Mesenchymal stem cell (in vitro differentiated cells and primary cell): ENCODE results near the gene NUP160.
"Not testable (repeated sequence)": the region's sequence is repeated elsewhere in the genome, so short reads cannot be mapped to it uniquely, and the experiment has no call there.

Source experiments
- DNase-seq: peaks from one replicate; pipeline ENCODE4 v3.0.0-alpha.2; 2013
- H2AFZ ChIP-seq: one replicate; pipeline ENCODE4 v1.6.1; 2013; ENCODE audit warnings: low read depth, mild to moderate bottlenecking, control low read depth, inconsistent platforms, low read length, moderate library complexity
- H2AK5ac ChIP-seq: 2 replicates; pipeline ENCODE4 v1.6.1; 2013; ENCODE audit warnings: low read length, moderate library complexity, mild to moderate bottlenecking, inconsistent platforms; ENCODE audit not compliant: severe bottlenecking
- H2BK120ac ChIP-seq: one replicate; pipeline ENCODE4 v1.6.1; 2013; ENCODE audit warnings: low read depth, mild to moderate bottlenecking, inconsistent platforms, low read length, moderate library complexity
- H2BK12ac ChIP-seq, 2 experiments: one replicate each; pipeline ENCODE4 v1.6.1; 2013; ENCODE audit warnings: inconsistent platforms in 2 of 2, low read length in 2 of 2, mild to moderate bottlenecking in 2 of 2, moderate library complexity in 2 of 2, control low read depth in 1 of 2
- H2BK15ac ChIP-seq: one replicate; pipeline ENCODE4 v1.6.1; 2013; ENCODE audit warnings: mild to moderate bottlenecking, low read depth, inconsistent platforms; ENCODE audit not compliant: poor library complexity, severe bottlenecking
- H2BK5ac ChIP-seq: 2 replicates; pipeline ENCODE4 v1.6.1; 2013; ENCODE audit warnings: low read depth, mild to moderate bottlenecking, low read length, control low read depth, inconsistent platforms; ENCODE audit not compliant: poor library complexity, severe bottlenecking
- H3K14ac ChIP-seq, 2 experiments: one replicate each; pipeline ENCODE4 v1.6.1; 2013; ENCODE audit warnings: inconsistent platforms in 2 of 2, low read length in 2 of 2, control low read depth in 1 of 2, mild to moderate bottlenecking in 1 of 2, moderate library complexity in 1 of 2
- H3K18ac ChIP-seq, 2 experiments: one replicate each; pipeline ENCODE4 v1.6.1; 2013; ENCODE audit warnings: inconsistent platforms in 2 of 2, low read length in 2 of 2, control low read depth in 1 of 2, low read depth in 1 of 2, mild to moderate bottlenecking in 1 of 2
- H3K23ac ChIP-seq, 2 experiments: one replicate each; pipeline ENCODE4 v1.6.1; 2013; ENCODE audit warnings: inconsistent platforms in 2 of 2, low read length in 2 of 2, mild to moderate bottlenecking in 2 of 2, moderate library complexity in 2 of 2, control low read depth in 1 of 2
- H3K27ac ChIP-seq: 2 replicates; pipeline ENCODE4 v1.5.1; 2013; ENCODE audit warnings: mild to moderate bottlenecking, moderate library complexity, low read length, control low read depth, inconsistent platforms; ENCODE audit not compliant: poor library complexity, severe bottlenecking
- H3K27me3 ChIP-seq, 2 experiments: 2 replicates each; pipeline versions ENCODE4 v1.6.1 to v1.7.0; 2013; ENCODE audit warnings: low read length in 2 of 2, mild to moderate bottlenecking in 2 of 2, moderate library complexity in 2 of 2, control low read depth in 1 of 2, inconsistent platforms in 1 of 2; ENCODE audit not compliant: control insufficient read depth in 1 of 2, insufficient read depth in 1 of 2
- H3K36me3 ChIP-seq, 2 experiments: 2 replicates each; pipeline versions ENCODE4 v1.6.1 to v1.7.0; 2013; ENCODE audit warnings: low read length in 2 of 2, control low read depth in 1 of 2, inconsistent platforms in 1 of 2, low read depth in 1 of 2, mild to moderate bottlenecking in 1 of 2; ENCODE audit not compliant: insufficient read depth in 2 of 2, control insufficient read depth in 1 of 2
- H3K4ac ChIP-seq, 2 experiments: one replicate each; pipeline ENCODE4 v1.6.1; 2013; ENCODE audit warnings: inconsistent platforms in 2 of 2, low read length in 2 of 2, mild to moderate bottlenecking in 2 of 2, moderate library complexity in 2 of 2, control low read depth in 1 of 2, low read depth in 1 of 2
- H3K4me1 ChIP-seq: 2 replicates; pipeline ENCODE4 v1.6.1; 2013; ENCODE audit warnings: low read depth, low read length, control low read depth; ENCODE audit not compliant: control insufficient read depth, insufficient read depth
- H3K4me2 ChIP-seq: 2 replicates; pipeline ENCODE4 v1.6.1; 2013; ENCODE audit warnings: low read length, mild to moderate bottlenecking, inconsistent platforms; ENCODE audit not compliant: poor library complexity, severe bottlenecking
- H3K4me3 ChIP-seq, 2 experiments: 2 replicates each; pipeline versions ENCODE4 v1.5.1 to v1.7.0; 2013; ENCODE audit warnings: low read length in 2 of 2, mild to moderate bottlenecking in 2 of 2, control low read depth in 1 of 2, low read depth in 1 of 2; ENCODE audit not compliant: insufficient read depth in 1 of 2
- H3K79me1 ChIP-seq: replicated peaks from 2 replicates; pipeline ENCODE4 v1.6.1; 2013; ENCODE audit warnings: mild to moderate bottlenecking, control low read depth, low read length, inconsistent platforms; ENCODE audit not compliant: poor library complexity, severe bottlenecking
- H3K9ac ChIP-seq: 2 replicates; pipeline ENCODE4 v1.7.0; 2013; ENCODE audit warnings: mild to moderate bottlenecking, low read length, moderate library complexity
- H3K9me3 ChIP-seq: 2 replicates; pipeline ENCODE4 v1.7.0; 2013; ENCODE audit warnings: mild to moderate bottlenecking, low read length; ENCODE audit not compliant: control insufficient read depth
- H4K8ac ChIP-seq: one replicate; pipeline ENCODE4 v1.6.1; 2013; ENCODE audit warnings: inconsistent platforms, mild to moderate bottlenecking, low read length, moderate library complexity
- H4K91ac ChIP-seq: one replicate; pipeline ENCODE4 v1.6.1; 2013; ENCODE audit warnings: mild to moderate bottlenecking, low read length, inconsistent platforms
- WGBS: methylation state at CpG from one replicate; pipeline ENCODE4 v1.1.7; 2013; ENCODE audit warnings: mixed read lengths; 5-methylcytosine and 5-hydroxymethylcytosine counted together

Gene NUP160

GRCh38 chr11:47886096-47886495 is 37.9 kb upstream of the NUP160 start:
- Histone ChIP-seq H3K4me2 (no peak overlapping the region), H4K8ac (no peak overlapping the region), H3K36me3 (no peaks in the 10 kb centered on the region), H3K18ac (no peak overlapping the region), H3K9ac (peak overlapping the region; percentile 42), H2BK5ac (no peak overlapping the region), H2BK15ac (no peak overlapping the region), H3K14ac (no peak overlapping the region), H3K4ac (no peak overlapping the region), H3K4me3 (peak overlapping the region in 1 of 2 experiments; percentile 10), H3K4me1 (no peaks in the 10 kb centered on the region), H2BK12ac (no peak overlapping the region), H3K9me3 (no peaks in the 10 kb centered on the region), H4K91ac (no peak overlapping the region), H2BK120ac (no peak overlapping the region), H3K23ac (no peak overlapping the region), H3K27ac (peak overlapping the region; percentile 45), H3K27me3 (no peaks in the 10 kb centered on the region), H3K79me1 (no peaks in the 10 kb centered on the region), H2AK5ac (no peak overlapping the region), H2AFZ (no peak overlapping the region)
- no CpG with 5 or more reads among the region's 6 CpGs for WGBS
- DNase-seq: no peak

- WGBS: over 99% methylated on average over 10 of the region's 13 CpGs
These were observed 34.3 kb upstream of the NUP160 start for GRCh38 chr11:47882437-47882836.

GRCh38 chr11:47881145-47881544 is 33.0 kb upstream of the NUP160 start:
- Histone ChIP-seq H3K9ac (no peak overlapping the region), H4K91ac (no peak overlapping the region), H3K4me1 (no peaks in the 10 kb centered on the region), H3K18ac (peak overlapping the region in 1 of 2 experiments; percentile 16), H3K79me1 (no peaks in the 10 kb centered on the region), H3K14ac (no peak overlapping the region), H2AK5ac (no peak overlapping the region), H3K27ac (no peak overlapping the region), H2BK15ac (peak overlapping the region; percentile 44), H3K4ac (no peak overlapping the region), H3K4me3 (no peak overlapping the region), H3K9me3 (peaks cover 6% of the 10 kb centered on the region), H2BK5ac (no peak overlapping the region), H3K27me3 (no peaks in the 10 kb centered on the region), H3K4me2 (no peak overlapping the region), H2BK120ac (no peak overlapping the region), H3K23ac (no peak overlapping the region), H4K8ac (peak overlapping the region; percentile 54), H2AFZ (no peak overlapping the region), H3K36me3 (no peaks in the 10 kb centered on the region), H2BK12ac (no peak overlapping the region)
- no peak for DNase-seq
- 82% methylated on average over 7 of the region's 7 CpGs for WGBS

More at GRCh38 chr11:47882437-47882836, 34.3 kb upstream of the NUP160 start:
- not testable (repeated sequence) for H3K9ac ChIP-seq, H3K4me2 ChIP-seq, H4K91ac ChIP-seq, H2AK5ac ChIP-seq, H3K14ac ChIP-seq, H3K23ac ChIP-seq, H3K27me3 ChIP-seq, H3K79me1 ChIP-seq, H3K36me3 ChIP-seq, H2BK120ac ChIP-seq, H3K4ac ChIP-seq, DNase-seq, H3K9me3 ChIP-seq, H2BK15ac ChIP-seq, H3K4me1 ChIP-seq, H3K18ac ChIP-seq, H3K4me3 ChIP-seq, H2BK5ac ChIP-seq, H2AFZ ChIP-seq, H2BK12ac ChIP-seq, H4K8ac ChIP-seq, H3K27ac ChIP-seq

GRCh38 chr11:47879259-47880158 is 31.4 kb upstream of the NUP160 start:
- Histone ChIP-seq H3K4ac (no peak overlapping the region), H2AK5ac (no peak overlapping the region), H3K79me1 (no peaks in the 10 kb centered on the region), H3K9me3 (peaks cover 16% of the 10 kb centered on the region), H2BK15ac (no peak overlapping the region), H2BK120ac (no peak overlapping the region), H3K4me2 (no peak overlapping the region), H3K23ac (no peak overlapping the region), H3K4me3 (no peak overlapping the region), H2BK5ac (no peak overlapping the region), H3K36me3 (no peaks in the 10 kb centered on the region), H3K18ac (no peak overlapping the region), H2AFZ (no peak overlapping the region), H2BK12ac (no peak overlapping the region), H3K27me3 (no peaks in the 10 kb centered on the region), H4K8ac (no peak overlapping the region), H3K27ac (no peak overlapping the region), H3K14ac (no peak overlapping the region), H3K4me1 (no peaks in the 10 kb centered on the region), H3K9ac (no peak overlapping the region), H4K91ac (no peak overlapping the region)
- DNase-seq: no peak
- 88% methylated on average over 10 of the region's 10 CpGs for WGBS
